Embryonic facial prominence (tissue), 1 donor: ENCODE measurements around the gene KCNN3.
A peak's percentile ranks its signal among the peaks of the same experiment; 100 is the strongest.

Experiments used
- DNase-seq: peaks from one replicate; pipeline ENCODE4 v3.0.0-alpha.2; 2016; ENCODE audit errors: extremely low spot score

KCNN3 gene

GRCh38 chr1:154772056-154772455 lies 98.0 kb downstream of the KCNN3 start:
- no peak for DNase-seq

GRCh38 chr1:154770897-154771594 lies 99.0 kb downstream of the KCNN3 start:
- no peak for DNase-seq

- no peak for DNase-seq
These were observed 100.7 kb downstream of the KCNN3 start for GRCh38 chr1:154769193-154769895.

- no peak for DNase-seq
These were observed 101.5 kb downstream of the KCNN3 start for GRCh38 chr1:154768456-154769125.

- DNase-seq, result peak; percentile 36
These were observed 102.5 kb downstream of the KCNN3 start for GRCh38 chr1:154767315-154768240.

- no peak for DNase-seq
These were observed 104.1 kb downstream of the KCNN3 start for GRCh38 chr1:154765970-154766369.

GRCh38 chr1:154764773-154765172 lies 105.3 kb downstream of the KCNN3 start:
- no peak for DNase-seq

- DNase-seq, result no peak
These were observed 105.9 kb downstream of the KCNN3 start for GRCh38 chr1:154764181-154764580.

GRCh38 chr1:154760469-154760933 lies 109.6 kb downstream of the KCNN3 start:
- no peak for DNase-seq

- DNase-seq, result no peak
These were observed 110.3 kb downstream of the KCNN3 start for GRCh38 chr1:154759793-154760192.

GRCh38 chr1:154759196-154759595 lies 110.9 kb downstream of the KCNN3 start:
- no peak for DNase-seq

GRCh38 chr1:154758346-154758745 lies 111.7 kb downstream of the KCNN3 start:
- DNase-seq, result no peak

- no peak for DNase-seq
These were observed 113.1 kb downstream of the KCNN3 start for GRCh38 chr1:154756793-154757548.

GRCh38 chr1:154755858-154756730 lies 114.0 kb downstream of the KCNN3 start:
- no peak for DNase-seq

GRCh38 chr1:154753426-154753825 lies 116.7 kb downstream of the KCNN3 start:
- no peak for DNase-seq

- DNase-seq, result no peak
These were observed 117.6 kb downstream of the KCNN3 start for GRCh38 chr1:154752273-154753030.

GRCh38 chr1:154751690-154752089 lies 118.4 kb downstream of the KCNN3 start:
- DNase-seq, result no peak

GRCh38 chr1:154750681-154751665 lies 119.1 kb downstream of the KCNN3 start:
- no peak for DNase-seq
